H9 (cell line): ENCODE measurements around the gene ARHGAP24. TPM values are rescaled to one million over a fixed set of nuclear protein-coding genes. Genes with fewer than 3 reads are reported as not detected.

Experiments used
- DNase-seq: peaks from one replicate; pipeline ENCODE4 v3.0.0-alpha.2; 2017
- H2AFZ ChIP-seq: one replicate; pipeline ENCODE4 v1.6.1; 2013; ENCODE audit warnings: mild to moderate bottlenecking, low read length, control low read depth, moderate library complexity
- H2AK5ac ChIP-seq: 2 replicates; pipeline ENCODE4 v1.6.1; 2013; ENCODE audit warnings: low read length, control low read depth, mixed read lengths; ENCODE audit not compliant: insufficient read length
- H2BK120ac ChIP-seq: one replicate; pipeline ENCODE4 v1.6.1; 2013; ENCODE audit warnings: low read depth, mild to moderate bottlenecking, low read length, control low read depth, inconsistent platforms; ENCODE audit not compliant: poor library complexity, severe bottlenecking
- H2BK12ac ChIP-seq: 2 replicates; pipeline ENCODE4 v1.6.1; 2013; ENCODE audit warnings: low read length, control low read depth, mixed read lengths, low read depth; ENCODE audit not compliant: insufficient read length
- H2BK15ac ChIP-seq: 2 replicates; pipeline ENCODE4 v1.6.1; 2013; ENCODE audit warnings: low read depth, low read length, control low read depth
- H2BK20ac ChIP-seq: one replicate; pipeline ENCODE4 v1.6.1; 2013; ENCODE audit warnings: low read depth, mild to moderate bottlenecking, low read length, control low read depth, inconsistent platforms; ENCODE audit not compliant: poor library complexity, severe bottlenecking
- H2BK5ac ChIP-seq: 2 replicates; pipeline ENCODE4 v1.6.1; 2013; ENCODE audit warnings: low read length, control low read depth, mixed read lengths; ENCODE audit not compliant: insufficient read length
- H3K14ac ChIP-seq: 2 replicates; pipeline ENCODE4 v1.6.1; 2013; ENCODE audit warnings: low read length, control low read depth; ENCODE audit not compliant: insufficient read depth
- H3K18ac ChIP-seq: 2 replicates; pipeline ENCODE4 v1.6.1; 2013; ENCODE audit warnings: low read depth, mild to moderate bottlenecking, mixed read lengths, low read length, control low read depth; ENCODE audit not compliant: insufficient read length
- H3K23ac ChIP-seq: 2 replicates; pipeline ENCODE4 v1.6.1; 2013; ENCODE audit warnings: low read length, control low read depth, mixed read lengths, low read depth; ENCODE audit not compliant: insufficient read length
- H3K23me2 ChIP-seq: 2 replicates; pipeline ENCODE4 v1.6.1; 2013; ENCODE audit warnings: low read depth, mild to moderate bottlenecking, mixed read lengths, low read length, control low read depth; ENCODE audit not compliant: insufficient read length, poor library complexity, severe bottlenecking
- H3K27ac ChIP-seq: 2 replicates; pipeline ENCODE4 v1.5.1; 2013; ENCODE audit warnings: low read length, control low read depth, mixed read lengths, low read depth; ENCODE audit not compliant: insufficient read length
- H3K27me3 ChIP-seq: 2 replicates; pipeline ENCODE4 v1.6.1; 2013; ENCODE audit warnings: low read length, control low read depth, inconsistent platforms; ENCODE audit not compliant: insufficient read depth
- H3K4ac ChIP-seq: 2 replicates; pipeline ENCODE4 v1.6.1; 2013; ENCODE audit warnings: low read depth, mild to moderate bottlenecking, control low read depth, inconsistent platforms, low read length, moderate library complexity
- H3K4me1 ChIP-seq: 2 replicates; pipeline ENCODE4 v1.6.1; 2013; ENCODE audit warnings: low read length, control low read depth, inconsistent platforms; ENCODE audit not compliant: insufficient read depth
- H3K4me2 ChIP-seq: 2 replicates; pipeline ENCODE4 v1.6.1; 2013; ENCODE audit warnings: low read length, control low read depth, mixed read lengths; ENCODE audit not compliant: insufficient read length, insufficient read depth
- H3K56ac ChIP-seq: 2 replicates; pipeline ENCODE4 v1.6.1; 2013; ENCODE audit warnings: low read depth, mild to moderate bottlenecking, mixed read lengths, low read length, control low read depth; ENCODE audit not compliant: insufficient read length
- H3K79me1 ChIP-seq: 2 replicates; pipeline ENCODE4 v1.6.1; 2013; ENCODE audit warnings: low read depth, mild to moderate bottlenecking, moderate library complexity, low read length, control low read depth, inconsistent platforms; ENCODE audit not compliant: insufficient read depth, poor library complexity, severe bottlenecking
- H3K79me2 ChIP-seq: 2 replicates; pipeline ENCODE4 v1.6.1; 2013; ENCODE audit warnings: low read length, control low read depth, inconsistent platforms; ENCODE audit not compliant: insufficient read depth
- H3K9ac ChIP-seq: 2 replicates; pipeline ENCODE4 v1.6.1; 2013; ENCODE audit warnings: low read length, control low read depth, mixed read lengths; ENCODE audit not compliant: insufficient read length; ENCODE audit errors: extremely low read depth
- H3K9me3 ChIP-seq: one replicate; pipeline ENCODE4 v1.6.1; 2013; ENCODE audit warnings: low read depth, low read length, inconsistent platforms; ENCODE audit not compliant: control insufficient read depth
- H3T11ph ChIP-seq: one replicate; pipeline ENCODE4 v1.6.1; 2013; ENCODE audit warnings: mild to moderate bottlenecking, low read length, control low read depth, inconsistent platforms
- H4K20me1 ChIP-seq: one replicate; pipeline ENCODE4 v1.6.1; 2013; ENCODE audit not compliant: control insufficient read depth, insufficient read length, insufficient read depth
- H4K5ac ChIP-seq: 2 replicates; pipeline ENCODE4 v1.6.1; 2013; ENCODE audit warnings: low read depth, mild to moderate bottlenecking, mixed read lengths, low read length, control low read depth; ENCODE audit not compliant: insufficient read length
- H4K8ac ChIP-seq: replicated peaks from 2 replicates; pipeline ENCODE4 v1.6.1; 2013; ENCODE audit warnings: low read length, control low read depth, mixed read lengths, low read depth; ENCODE audit not compliant: insufficient read length
- H4K91ac ChIP-seq: 2 replicates; pipeline ENCODE4 v1.6.1; 2013; ENCODE audit warnings: low read depth, mild to moderate bottlenecking, moderate library complexity, mixed read lengths, low read length, control low read depth; ENCODE audit not compliant: insufficient read length
- H3K27ac Mint-ChIP-seq, 3 experiments: 2 replicates in 2 of 3; 3 replicates in 1 of 3; pipeline ENCODE4 v1.8.0; 2020 to 2021; ENCODE audit warnings: mixed read lengths in 3 of 3, mild to moderate bottlenecking in 1 of 3, moderate library complexity in 1 of 3
- H3K27me3 Mint-ChIP-seq: 2 replicates; pipeline ENCODE4 v1.8.0; 2021; ENCODE audit warnings: low read depth, mild to moderate bottlenecking, moderate library complexity, mixed read lengths
- H3K36me3 Mint-ChIP-seq, 3 experiments: 2 replicates in 2 of 3; 3 replicates in 1 of 3; pipeline ENCODE4 v1.8.0; 2020 to 2021; ENCODE audit warnings: low read depth in 3 of 3, mixed read lengths in 3 of 3; ENCODE audit not compliant: insufficient read depth in 1 of 3
- H3K4me1 Mint-ChIP-seq, 2 experiments: 2 replicates each; pipeline ENCODE4 v1.8.0; 2020; ENCODE audit warnings: mixed read lengths in 2 of 2
- H3K4me3 Mint-ChIP-seq, 2 experiments: 2 replicates in 1 of 2; 3 replicates in 1 of 2; pipeline ENCODE4 v1.8.0; 2020 to 2021; ENCODE audit warnings: mild to moderate bottlenecking in 2 of 2, mixed read lengths in 2 of 2, moderate library complexity in 1 of 2
- H3K9me3 Mint-ChIP-seq, 2 experiments: 2 replicates in 1 of 2; 3 replicates in 1 of 2; pipeline ENCODE4 v1.8.0; 2020; ENCODE audit warnings: mild to moderate bottlenecking in 2 of 2, mixed read lengths in 2 of 2, moderate library complexity in 1 of 2
- CTCF ChIP-seq: fragments of 200-600 bp; sonication (generic); conservative IDR thresholded peaks from 3 replicates; pipeline ENCODE4 v1.8.0; 2021; ENCODE audit warnings: antibody characterized with exemption, mild to moderate bottlenecking
- WGBS: extraction: QIAGEN DNeasy Blood & Tissue Kit; methylation state at CpG from one replicate; pipeline ENCODE4 v1.1.7; 2013; ENCODE audit warnings: missing lambda C conversion rate, low lambda C conversion rate, mixed read lengths; ENCODE audit not compliant: insufficient read length; ENCODE audit errors: extremely low coverage; 5-methylcytosine and 5-hydroxymethylcytosine counted together
- total RNA-seq: library from RNA; stranded (reverse); gene quantifications from 2 replicates; pipeline ENCODE4 v1.2.1, GENCODE V29; 2021

The ARHGAP24 gene
- total RNA-seq, 1 experiment from 2014 or later: 0.37 TPM

DNA sequence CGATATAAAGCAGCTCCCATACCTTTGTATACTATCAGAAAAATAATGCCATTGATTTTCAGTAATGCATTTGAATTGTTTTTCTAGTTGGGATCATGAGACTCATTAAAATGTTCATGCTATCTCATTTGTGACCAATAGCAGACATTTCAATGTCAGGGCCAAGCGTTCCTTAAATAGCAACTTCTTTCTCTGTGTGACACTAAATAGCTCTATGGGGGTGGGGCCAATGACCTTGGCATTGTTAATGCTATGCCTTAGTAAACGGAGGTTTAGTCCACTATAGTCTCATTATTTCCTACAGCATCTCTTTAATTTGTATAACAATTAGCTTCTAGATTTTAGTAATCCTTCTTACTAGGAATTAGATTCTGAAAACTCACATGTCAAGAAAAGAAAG is 48.6 kb upstream of the ARHGAP24 start:
- WGBS: no CpG with 5 or more reads among the region's 3 CpGs
- Histone ChIP-seq H3T11ph (no peak overlapping the region), H3K14ac (no peak overlapping the region), H4K8ac (no peak overlapping the region), H3K4me1 (no peaks in the 10 kb centered on the region; the same call in 1 of the 2 replicates), H2BK12ac (no peak overlapping the region), H3K56ac (no peak overlapping the region), H2BK5ac (no peak overlapping the region), H3K27me3 (no peaks in the 10 kb centered on the region), H3K9ac (no peak overlapping the region), H3K79me2 (no peaks in the 10 kb centered on the region), H3K23me2 (no peaks in the 10 kb centered on the region), H2AK5ac (no peak overlapping the region), H3K18ac (no peak overlapping the region), H4K20me1 (no peaks in the 10 kb centered on the region), H2AFZ (no peak overlapping the region), H3K23ac (no peak overlapping the region), H3K4me2 (no peak overlapping the region), H4K91ac (no peak overlapping the region), H4K5ac (no peak overlapping the region), H2BK120ac (no peak overlapping the region), H3K79me1 (no peaks in the 10 kb centered on the region), H2BK15ac (no peak overlapping the region), H3K4ac (no peak overlapping the region), H3K9me3 (no peaks in the 10 kb centered on the region), H2BK20ac (no peak overlapping the region), H3K27ac (no peak overlapping the region)
- Mint-ChIP-seq H3K4me3 (no peak overlapping the region), H3K9me3 (no peaks in the 10 kb centered on the region), H3K36me3 (no peaks in the 10 kb centered on the region; a peak in 1 of 7 replicates), H3K4me1 (peaks cover 10 to 17% of the 10 kb centered on the region in 2 experiments), H3K27ac (no peak overlapping the region), H3K27me3 (no peaks in the 10 kb centered on the region)
- TF ChIP-seq CTCF: no peak
- DNase-seq: no peak
